GM12874 (cell line): ENCODE measurements around the gene ACVR1.

ENCODE experiments used
- CTCF ChIP-seq: IDR thresholded peaks from 2 replicates; pipeline ENCODE4 v1.5.1; 2011; ENCODE audit warnings: low read depth, mild to moderate bottlenecking, control low read depth, low read length, moderate library complexity; ENCODE audit not compliant: insufficient read depth

ACVR1 gene

GRCh38 chr2:157840568-157841156 is 35.5 kb downstream of the ACVR1 start:
- TF ChIP-seq CTCF, result no peak

- no peak for TF ChIP-seq CTCF
Measured at GRCh38 chr2:157839822-157840221, 36.3 kb downstream of the ACVR1 start.

GRCh38 chr2:157839162-157839801 is 36.8 kb downstream of the ACVR1 start:
- no peak for TF ChIP-seq CTCF

GRCh38 chr2:157838442-157839161 is 37.5 kb downstream of the ACVR1 start:
- no peak for TF ChIP-seq CTCF

GRCh38 chr2:157837851-157838441 is 38.2 kb downstream of the ACVR1 start:
- no peak for TF ChIP-seq CTCF

- no peak for TF ChIP-seq CTCF
Measured at GRCh38 chr2:157836531-157836930, 39.6 kb downstream of the ACVR1 start.

GRCh38 chr2:157835425-157835824 is 40.7 kb downstream of the ACVR1 start:
- no peak for TF ChIP-seq CTCF
